Breast epithelium (tissue), 4 donors: Measurements from ENCODE around the gene PGP. TPM values are rescaled to one million over a fixed set of nuclear protein-coding genes. Genes with fewer than 3 reads are reported as not detected.

Experiments used
- DNase-seq, 2 donors: peaks; one replicate each; pipeline ENCODE4 v3.0.0-alpha.2; 2019; ENCODE audit warnings: low spot score in 2 of 2
- H3K27ac ChIP-seq, 2 donors: fragments of 200-600 bp; sonication (generic) in 1 of 2; one replicate each; pipeline ENCODE4 v1.5.1; 2016 to 2019; ENCODE audit warnings: mild to moderate bottlenecking in 1 of 2
- H3K27me3 ChIP-seq, 2 donors: fragments of 200-600 bp; sonication (generic) in 1 of 2; one replicate each; pipeline versions ENCODE4 v1.5.1 to v1.6.0; 2017 to 2019; ENCODE audit warnings: control low read depth in 1 of 2, mild to moderate bottlenecking in 1 of 2
- H3K36me3 ChIP-seq: fragments of 200-600 bp; one replicate; pipeline ENCODE4 v1.5.1; 2019
- H3K4me1 ChIP-seq, 2 donors: fragments of 200-600 bp; sonication (generic); one replicate each; pipeline ENCODE4 v1.5.1; 2016 to 2019; ENCODE audit warnings: control low read depth in 1 of 2
- H3K4me3 ChIP-seq, 3 donors: fragments of 200-600 bp; sonication (generic); 1 replicate in 2 of 3; 2 replicates in 1 of 3; pipeline ENCODE4 v1.5.1; 2016 to 2019; ENCODE audit warnings: mild to moderate bottlenecking in 3 of 3, moderate library complexity in 2 of 3
- H3K9me3 ChIP-seq, 2 donors: fragments of 200-600 bp; sonication (generic) in 1 of 2; one replicate each; pipeline ENCODE4 v1.5.1; 2016 to 2019; ENCODE audit warnings: control low read depth in 1 of 2
- POLR2A ChIP-seq: fragments of 450-650 bp; IDR thresholded peaks from one replicate; pipeline ENCODE4 v1.6.1; 2016; ENCODE audit warnings: antibody characterized with exemption, mild to moderate bottlenecking, moderate library complexity
- POLR2AphosphoS5 ChIP-seq, 3 donors: sonication (generic); formaldehyde crosslinking; IDR thresholded peaks; one replicate each; pipeline ENCODE4 v1.6.1; 2017; ENCODE audit warnings: antibody characterized with exemption in 3 of 3
- intact Hi-C: fragments of 100-400 bp; cut with DNase I; formaldehyde crosslinking; loops from one replicate; pipeline ENCODE4 v1.15.1; 2023; ENCODE audit warnings: low total_unique reads
- total RNA-seq, 3 donors: library from RNA; depleted of rRNA; stranded (reverse); fragments of >200 nt; gene quantifications; one replicate each; pipeline ENCODE4 v1.1.0, GENCODE V29; 2016
- TF ChIP-seq, protein P1 (sequence below), 3 donors: fragments of 450-650 bp; IDR thresholded peaks; one replicate each; pipeline ENCODE4 v1.5.1; 2016 to 2017; ENCODE audit warnings: antibody characterized with exemption in 3 of 3, mild to moderate bottlenecking in 3 of 3, moderate library complexity in 3 of 3

Gene PGP
- total RNA-seq, 3 donors from 2014 or later = 9.1 to 14.7 (median 12.9) TPM

DNA sequence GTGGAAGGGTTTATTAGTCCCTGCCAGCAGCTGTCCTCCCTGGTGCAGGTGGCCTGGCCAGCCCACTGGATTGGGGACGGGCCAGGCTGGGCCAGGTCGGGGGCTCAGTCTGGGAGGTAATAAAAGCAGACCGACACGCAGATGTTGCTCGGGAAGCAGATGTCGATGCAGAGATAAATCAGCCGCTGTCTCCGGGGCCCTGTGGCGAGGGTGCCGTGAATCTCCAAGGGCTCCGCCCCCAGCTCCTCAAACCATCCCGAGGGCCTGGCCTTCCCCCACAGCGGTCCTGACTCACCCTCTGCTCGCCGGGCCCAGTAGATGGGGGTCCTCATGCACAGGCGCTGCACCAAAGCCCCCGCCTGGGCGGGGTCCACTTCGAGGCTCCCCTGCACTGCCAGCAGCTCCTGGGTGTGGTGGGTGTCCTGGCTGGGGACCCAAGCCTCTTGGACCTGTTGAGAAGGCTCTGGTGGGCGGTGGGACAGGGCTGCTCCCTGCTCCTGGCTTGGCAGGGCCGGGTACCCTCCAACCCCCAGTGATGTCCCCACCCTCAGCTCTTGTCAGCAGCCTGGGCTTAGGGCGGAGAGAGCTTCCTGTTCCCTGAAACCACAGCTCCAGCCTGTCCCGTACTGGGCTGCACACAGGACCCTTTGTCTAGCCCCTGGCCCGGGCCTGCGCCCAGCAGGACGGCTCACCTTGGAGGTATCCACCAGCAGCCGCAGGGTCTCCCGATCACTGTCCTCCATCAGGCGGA lies 5.2 kb downstream of the PGP start:
- no peak overlapping the region for H3K27ac ChIP-seq
- H3K27me3 ChIP-seq = no peaks in the 10 kb centered on the region
- intact Hi-C loops = no loop called here
- peaks cover 18 to 36% of the 10 kb centered on the region in 2 donors for H3K4me1 ChIP-seq
- no peaks in the 10 kb centered on the region for H3K36me3 ChIP-seq
- no peak overlapping the region for H3K4me3 ChIP-seq
- no peak for TF ChIP-seq POLR2A
- TF ChIP-seq POLR2AphosphoS5 (IDR thresholded peaks at IDR 0.05) = no peak
- TF ChIP-seq, protein P1, sequence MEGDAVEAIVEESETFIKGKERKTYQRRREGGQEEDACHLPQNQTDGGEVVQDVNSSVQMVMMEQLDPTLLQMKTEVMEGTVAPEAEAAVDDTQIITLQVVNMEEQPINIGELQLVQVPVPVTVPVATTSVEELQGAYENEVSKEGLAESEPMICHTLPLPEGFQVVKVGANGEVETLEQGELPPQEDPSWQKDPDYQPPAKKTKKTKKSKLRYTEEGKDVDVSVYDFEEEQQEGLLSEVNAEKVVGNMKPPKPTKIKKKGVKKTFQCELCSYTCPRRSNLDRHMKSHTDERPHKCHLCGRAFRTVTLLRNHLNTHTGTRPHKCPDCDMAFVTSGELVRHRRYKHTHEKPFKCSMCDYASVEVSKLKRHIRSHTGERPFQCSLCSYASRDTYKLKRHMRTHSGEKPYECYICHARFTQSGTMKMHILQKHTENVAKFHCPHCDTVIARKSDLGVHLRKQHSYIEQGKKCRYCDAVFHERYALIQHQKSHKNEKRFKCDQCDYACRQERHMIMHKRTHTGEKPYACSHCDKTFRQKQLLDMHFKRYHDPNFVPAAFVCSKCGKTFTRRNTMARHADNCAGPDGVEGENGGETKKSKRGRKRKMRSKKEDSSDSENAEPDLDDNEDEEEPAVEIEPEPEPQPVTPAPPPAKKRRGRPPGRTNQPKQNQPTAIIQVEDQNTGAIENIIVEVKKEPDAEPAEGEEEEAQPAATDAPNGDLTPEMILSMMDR (IDR thresholded peaks at IDR 0.05) = no peak
- no peak for DNase-seq
- H3K9me3 ChIP-seq = no peaks in the 10 kb centered on the region

DNA sequence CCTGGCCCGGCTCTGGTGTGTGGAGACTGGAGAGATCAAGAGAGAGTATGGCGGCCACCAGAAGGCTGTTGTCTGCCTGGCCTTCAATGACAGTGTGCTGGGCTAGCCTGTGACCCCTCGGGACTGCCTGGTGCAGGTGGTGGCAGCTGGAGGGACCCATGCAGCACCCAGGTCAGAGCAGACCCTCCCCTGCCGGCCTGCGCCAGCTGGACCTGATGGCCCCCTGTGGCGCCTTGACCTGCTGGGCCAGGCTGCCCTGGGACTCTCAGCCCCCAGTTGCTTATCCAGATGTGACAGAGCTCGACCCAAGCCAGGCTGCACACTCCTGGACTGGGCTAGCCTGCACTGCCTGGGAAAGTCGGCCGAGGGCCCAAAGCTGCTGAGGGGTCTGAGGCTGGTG lies 5.9 kb downstream of the PGP start:
- DNase-seq = no peak
- peaks cover 16 to 33% of the 10 kb centered on the region in 2 donors for H3K4me1 ChIP-seq
- H3K9me3 ChIP-seq = no peaks in the 10 kb centered on the region
- no peak overlapping the region for H3K27ac ChIP-seq
- H3K36me3 ChIP-seq = no peaks in the 10 kb centered on the region
- no peak overlapping the region for H3K4me3 ChIP-seq
- TF ChIP-seq, protein P1 (IDR thresholded peaks at IDR 0.05) = no peak
- TF ChIP-seq POLR2AphosphoS5 (IDR thresholded peaks at IDR 0.05) (no peak), POLR2A (no peak)
- intact Hi-C loops = no loop called here
- no peaks in the 10 kb centered on the region for H3K27me3 ChIP-seq

DNA sequence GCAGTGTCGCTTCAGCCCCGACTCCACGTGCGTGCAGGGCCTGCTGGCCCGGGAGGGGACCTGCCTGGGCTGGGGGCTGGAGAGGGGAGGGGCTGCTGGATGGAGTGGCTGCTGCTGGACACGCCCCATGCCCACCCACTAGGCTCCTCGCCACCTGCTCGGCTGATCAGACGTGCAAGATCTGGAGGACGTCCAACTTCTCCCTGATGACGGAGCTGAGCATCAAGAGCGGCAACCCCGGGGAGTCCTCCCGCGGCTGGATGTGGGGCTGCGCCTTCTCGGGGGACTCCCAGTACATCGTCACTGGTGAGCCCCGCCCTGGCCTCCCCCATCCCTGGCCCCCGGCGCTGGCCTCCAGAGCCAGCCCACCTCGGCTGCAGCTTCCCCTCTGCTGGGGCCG lies 6.3 kb downstream of the PGP start:
- TF ChIP-seq POLR2A (no peak), POLR2AphosphoS5 (IDR thresholded peaks at IDR 0.05) (no peak)
- TF ChIP-seq, protein P1 (IDR thresholded peaks at IDR 0.05) = no peak
- intact Hi-C loops = no loop called here
- Histone ChIP-seq H3K4me3 (no peak overlapping the region), H3K27ac (no peak overlapping the region), H3K36me3 (no peaks in the 10 kb centered on the region), H3K27me3 (no peaks in the 10 kb centered on the region), H3K9me3 (no peaks in the 10 kb centered on the region), H3K4me1 (peaks cover 13 to 28% of the 10 kb centered on the region in 2 donors)
- no peak for DNase-seq

DNA sequence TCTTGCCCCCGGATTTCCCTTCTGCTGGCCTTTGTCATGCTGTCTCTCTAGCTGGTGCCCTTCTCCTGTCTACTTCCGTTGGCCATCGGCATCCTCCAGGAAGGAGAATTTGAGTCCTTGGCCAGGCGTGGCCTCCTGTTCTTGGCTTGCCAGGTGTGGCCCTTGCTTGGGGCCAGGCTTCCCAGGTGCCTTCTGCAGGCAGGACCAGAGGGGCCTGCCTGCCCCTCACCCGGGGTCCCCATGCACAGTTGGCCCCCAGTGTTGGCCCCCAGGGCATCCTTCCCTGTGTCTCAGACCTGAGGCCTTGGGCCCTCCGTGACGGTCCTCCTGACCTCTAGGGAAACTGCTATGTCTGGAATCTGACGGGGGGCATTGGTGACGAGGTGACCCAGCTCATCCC lies 6.8 kb downstream of the PGP start:
- no peak for TF ChIP-seq POLR2A
- TF ChIP-seq, protein P1 (IDR thresholded peaks at IDR 0.05) = no peak
- TF ChIP-seq POLR2AphosphoS5 (IDR thresholded peaks at IDR 0.05) = no peak
- no peak overlapping the region for H3K27ac ChIP-seq
- H3K9me3 ChIP-seq = no peaks in the 10 kb centered on the region
- peaks cover 12 to 24% of the 10 kb centered on the region in 2 donors for H3K4me1 ChIP-seq
- intact Hi-C loops = no loop called here
- no peak overlapping the region for H3K4me3 ChIP-seq
- H3K36me3 ChIP-seq = no peaks in the 10 kb centered on the region
- H3K27me3 ChIP-seq = no peaks in the 10 kb centered on the region
- DNase-seq = no peak

DNA sequence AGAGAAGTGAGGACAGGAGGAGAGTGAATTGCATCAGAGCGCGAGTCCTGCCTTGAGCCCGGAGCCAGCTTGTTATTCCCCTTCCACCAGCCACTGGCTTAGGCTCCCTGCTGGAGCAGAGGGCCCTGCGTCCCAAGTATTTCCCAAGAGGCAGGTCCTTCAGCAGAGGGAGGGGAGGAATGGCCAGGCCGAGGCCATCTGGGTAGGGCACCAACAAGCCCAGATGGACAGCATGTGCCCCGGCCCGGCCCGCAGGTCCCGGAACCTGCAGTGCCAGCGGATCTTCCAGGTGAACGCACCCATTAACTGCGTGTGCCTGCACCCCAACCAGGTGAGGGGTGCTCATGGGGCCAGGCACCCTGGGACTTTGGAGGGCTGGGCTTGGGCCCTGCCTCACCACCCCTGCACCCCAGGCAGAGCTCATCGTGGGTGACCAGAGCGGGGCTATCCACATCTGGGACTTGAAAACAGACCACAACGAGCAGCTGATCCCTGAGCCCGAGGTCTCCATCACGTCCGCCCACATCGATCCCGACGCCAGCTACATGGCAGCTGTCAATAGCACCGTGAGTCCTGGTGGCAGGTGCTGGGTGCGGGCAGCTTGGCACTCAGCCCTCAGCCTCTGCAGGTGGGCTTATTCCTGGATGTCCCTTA lies 7.7 kb downstream of the PGP start:
- no peaks in the 10 kb centered on the region for H3K27me3 ChIP-seq
- peak overlapping the region in 1 of 3 donors; percentile 80 for H3K4me3 ChIP-seq
- no peaks in the 10 kb centered on the region for H3K9me3 ChIP-seq
- intact Hi-C loops = no loop called here
- DNase-seq = no peak
- peaks cover 8 to 14% of the 10 kb centered on the region in 2 donors for H3K4me1 ChIP-seq
- H3K36me3 ChIP-seq = no peaks in the 10 kb centered on the region
- peak overlapping the region in 1 of 2 donors; percentile 99 for H3K27ac ChIP-seq
- TF ChIP-seq POLR2AphosphoS5 (IDR thresholded peaks at IDR 0.05) (no peak), POLR2A (no peak)
- TF ChIP-seq, protein P1 (IDR thresholded peaks at IDR 0.05) = no peak
